CD4-positive, alpha-beta T cell (primary cell): ENCODE measurements around the gene MFN2. TPM values are rescaled to one million over a fixed set of nuclear protein-coding genes. Genes with fewer than 3 reads are reported as not detected.

Source experiments
- ATAC-seq: fragments of 200-7000 bp; cut with Tn5 transposase; one replicate; pipeline ENCODE4 v1.10.0; 2022; ENCODE audit warnings: mild to moderate bottlenecking; ENCODE audit not compliant: poor library complexity
- CTCF ChIA-PET: fragments of 350-600 bp; sonication (Branson Sonifier 250); formaldehyde crosslinking; loops from one replicate; lab custom pipeline; 2021; ENCODE audit warnings: antibody characterized with exemption, inconsistent platforms; lab: Charles Lee
- POLR2A ChIA-PET: fragments of 350-600 bp; sonication (Branson Sonifier 250); formaldehyde crosslinking; loops from one replicate; lab custom pipeline; 2021; ENCODE audit warnings: antibody characterized with exemption, inconsistent platforms; lab: Charles Lee
- DNase-seq, 14 experiments: peaks; one replicate each; pipeline ENCODE4 v3.0.0-alpha.2; 2013 to 2020; ENCODE audit warnings: mixed read lengths in 2 of 14
- H3K27ac ChIP-seq, 2 donors: one replicate each; pipeline versions ENCODE4 v1.5.1 to v1.7.0; 2013; ENCODE audit warnings: low read length in 2 of 2, low read depth in 1 of 2, mild to moderate bottlenecking in 1 of 2
- H3K27me3 ChIP-seq, 2 experiments: 1 replicate in 1 of 2; 2 replicates in 1 of 2; pipeline versions ENCODE4 v1.6.1 to v1.7.0; 2013; ENCODE audit warnings: low read length in 2 of 2, control low read depth in 1 of 2, mild to moderate bottlenecking in 1 of 2, moderate library complexity in 1 of 2; ENCODE audit not compliant: insufficient read depth in 2 of 2, control insufficient read depth in 1 of 2
- H3K36me3 ChIP-seq: one replicate; pipeline ENCODE4 v1.6.1; 2013; ENCODE audit warnings: low read length, control low read depth; ENCODE audit not compliant: insufficient read depth
- H3K4me1 ChIP-seq: one replicate; pipeline ENCODE4 v1.6.1; 2013; ENCODE audit warnings: low read length, control low read depth; ENCODE audit not compliant: insufficient read depth
- H3K4me3 ChIP-seq: one replicate; pipeline ENCODE4 v1.5.1; 2013; ENCODE audit warnings: mild to moderate bottlenecking, low read length, moderate library complexity
- H3K9me3 ChIP-seq, 2 experiments: 1 replicate in 1 of 2; 2 replicates in 1 of 2; pipeline versions ENCODE4 v1.6.1 to v1.7.0; 2013; ENCODE audit warnings: low read length in 2 of 2, mild to moderate bottlenecking in 2 of 2, control low read depth in 1 of 2, moderate library complexity in 1 of 2; ENCODE audit not compliant: control insufficient read depth in 1 of 2, insufficient read depth in 1 of 2
- H3K27ac Mint-ChIP-seq: one replicate; pipeline ENCODE4 v1.8.0; 2020; ENCODE audit warnings: mixed read lengths
- H3K27me3 Mint-ChIP-seq: one replicate; pipeline ENCODE4 v1.8.0; 2021; ENCODE audit warnings: mixed read lengths
- H3K36me3 Mint-ChIP-seq: one replicate; pipeline ENCODE4 v1.8.0; 2021; ENCODE audit warnings: low read depth, mixed read lengths
- H3K4me1 Mint-ChIP-seq: one replicate; pipeline ENCODE4 v1.8.0; 2021; ENCODE audit warnings: low read depth, mixed read lengths
- H3K4me3 Mint-ChIP-seq: one replicate; pipeline ENCODE4 v1.8.0; 2020; ENCODE audit warnings: mild to moderate bottlenecking, mixed read lengths
- H3K9me3 Mint-ChIP-seq: one replicate; pipeline ENCODE4 v1.8.0; 2020; ENCODE audit warnings: mixed read lengths
- CTCF ChIP-seq: fragments of 200-600 bp; IDR thresholded peaks from one replicate; pipeline ENCODE4 v1.8.0; 2022; ENCODE audit warnings: antibody characterized with exemption, mild to moderate bottlenecking
- intact Hi-C, 2 experiments: fragments of 100-400 bp; cut with DNase I in 1 of 2; cut with micrococcal nuclease in 1 of 2; formaldehyde crosslinking; loops; one replicate each; pipeline versions ENCODE4 v1.15.1 to v1.9.0; 2023 to 2025; cut with DNase I, micrococcal nuclease
- total RNA-seq, 174 experiments: library from RNA in 2 of 174; stranded (reverse) in 2 of 174; gene quantifications; one replicate each; pipeline ENCODE4 v1.2.3 and lab custom pipeline; 2021 to 2026

MFN2 gene
- total RNA-seq, 2 experiments from 2014 or later, result 33.0 to 38.1 TPM

- ChIA-PET POLR2A (no interaction called here), CTCF (no interaction called here)
- Histone ChIP-seq H3K36me3 (no peaks in the 10 kb centered on the region), H3K27ac (no peak overlapping the region), H3K4me3 (no peak overlapping the region), H3K4me1 (no peaks in the 10 kb centered on the region), H3K9me3 (no peaks in the 10 kb centered on the region), H3K27me3 (no peaks in the 10 kb centered on the region)
- no peaks in the 10 kb centered on the region for H3K4me1 Mint-ChIP-seq
- no peaks in the 10 kb centered on the region for H3K36me3 Mint-ChIP-seq
- no peak overlapping the region for H3K4me3 Mint-ChIP-seq
- no peaks in the 10 kb centered on the region for H3K9me3 Mint-ChIP-seq
- ATAC-seq, result no peak
- H3K27me3 Mint-ChIP-seq, result no peaks in the 10 kb centered on the region
- peak in 1 of 14 experiments; percentile 43 for DNase-seq
- H3K27ac Mint-ChIP-seq, result no peak overlapping the region
- intact Hi-C loops, result no loop called here
- no peak for TF ChIP-seq CTCF
Observed at GRCh38 chr1:11952455-11953109, 27.7 kb upstream of the MFN2 start.

- TF ChIP-seq CTCF, result no peak
- Histone ChIP-seq H3K36me3 (no peaks in the 10 kb centered on the region), H3K4me1 (no peaks in the 10 kb centered on the region), H3K4me3 (no peak overlapping the region), H3K27me3 (no peaks in the 10 kb centered on the region), H3K9me3 (no peaks in the 10 kb centered on the region), H3K27ac (no peak overlapping the region)
- H3K27me3 Mint-ChIP-seq, result no peaks in the 10 kb centered on the region
- H3K27ac Mint-ChIP-seq, result no peak overlapping the region
- POLR2A ChIA-PET, result no interaction called here
- H3K36me3 Mint-ChIP-seq, result no peaks in the 10 kb centered on the region
- no peaks in the 10 kb centered on the region for H3K9me3 Mint-ChIP-seq
- no peaks in the 10 kb centered on the region for H3K4me1 Mint-ChIP-seq
- intact Hi-C loops, result no loop called here
- no peak for ATAC-seq
- CTCF ChIA-PET, result no interaction called here
- no peak overlapping the region for H3K4me3 Mint-ChIP-seq
- peak in 1 of 14 experiments; percentile 15 for DNase-seq
Observed at GRCh38 chr1:11955221-11955620, 25.0 kb upstream of the MFN2 start.

- Mint-ChIP-seq H3K27me3 (no peaks in the 10 kb centered on the region), H3K9me3 (no peaks in the 10 kb centered on the region), H3K4me3 (no peak overlapping the region), H3K36me3 (no peaks in the 10 kb centered on the region), H3K4me1 (no peaks in the 10 kb centered on the region), H3K27ac (no peak overlapping the region)
- DNase-seq, result no peak
- no peaks in the 10 kb centered on the region for H3K4me1 ChIP-seq
- no peaks in the 10 kb centered on the region for H3K9me3 ChIP-seq
- no peak overlapping the region for H3K27ac ChIP-seq
- TF ChIP-seq CTCF, result no peak
- intact Hi-C loops, result no loop called here
- CTCF ChIA-PET, result no interaction called here
- no peaks in the 10 kb centered on the region for H3K36me3 ChIP-seq
- H3K4me3 ChIP-seq, result no peak overlapping the region
- POLR2A ChIA-PET, result no interaction called here
- no peak for ATAC-seq
- H3K27me3 ChIP-seq, result no peaks in the 10 kb centered on the region
Observed at GRCh38 chr1:11957398-11957797, 22.8 kb upstream of the MFN2 start.
